Suppressor macrophage (primary cell): ENCODE data around the gene PCSK6.

Experiments
- DNase-seq, 4 experiments: peaks; one replicate each; pipeline ENCODE4 v3.0.0-alpha.2; 2020 to 2022
- total RNA-seq, 17 experiments: gene quantifications; one replicate each; lab custom pipeline; 2026; ENCODE audit warnings: mixed read lengths in 6 of 17, inconsistent platforms in 3 of 17; lab: John Stamatoyannopoulos, UW

Gene PCSK6
- total RNA-seq, result 28.4 to 82.1 (median 53.0) reads per million in 17 experiments

GRCh38 chr15:101489599-101490407, at the start of gene PCSK6:
PCSK6 (minus strand) TSS chr15:101489707; CDS start chr15:101489670, 37 bp downstream.
- peak; percentile 30 to 79 (median 55) for DNase-seq

- DNase-seq, result no peak
Observed at GRCh38 chr15:101538996-101539395, 49.5 kb upstream of the PCSK6 start.

DNA sequence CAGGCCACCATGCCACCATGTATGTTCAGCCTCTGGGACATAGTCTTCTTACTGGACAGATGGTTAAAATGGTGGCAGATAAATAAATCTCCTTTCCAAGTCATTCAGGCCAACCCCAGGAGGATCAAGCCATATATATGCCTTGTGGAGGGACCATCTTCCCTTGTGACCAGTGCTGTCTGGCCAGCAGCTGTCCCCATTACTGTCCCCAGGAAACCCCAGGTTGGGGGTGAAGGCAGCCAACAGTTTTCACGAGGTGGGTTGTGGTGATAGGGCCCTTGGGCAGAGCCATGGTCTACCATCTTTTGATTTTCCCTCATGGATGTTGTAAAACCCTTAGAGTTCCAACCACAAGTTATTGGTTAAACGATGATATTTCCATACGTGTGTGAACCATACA, 48.7 kb upstream of the PCSK6 start:
- no peak for DNase-seq

- peak in 2 of 4 experiments; percentile 28 to 31 for DNase-seq
Observed at GRCh38 chr15:101537483-101538080, 48.1 kb upstream of the PCSK6 start.

DNA sequence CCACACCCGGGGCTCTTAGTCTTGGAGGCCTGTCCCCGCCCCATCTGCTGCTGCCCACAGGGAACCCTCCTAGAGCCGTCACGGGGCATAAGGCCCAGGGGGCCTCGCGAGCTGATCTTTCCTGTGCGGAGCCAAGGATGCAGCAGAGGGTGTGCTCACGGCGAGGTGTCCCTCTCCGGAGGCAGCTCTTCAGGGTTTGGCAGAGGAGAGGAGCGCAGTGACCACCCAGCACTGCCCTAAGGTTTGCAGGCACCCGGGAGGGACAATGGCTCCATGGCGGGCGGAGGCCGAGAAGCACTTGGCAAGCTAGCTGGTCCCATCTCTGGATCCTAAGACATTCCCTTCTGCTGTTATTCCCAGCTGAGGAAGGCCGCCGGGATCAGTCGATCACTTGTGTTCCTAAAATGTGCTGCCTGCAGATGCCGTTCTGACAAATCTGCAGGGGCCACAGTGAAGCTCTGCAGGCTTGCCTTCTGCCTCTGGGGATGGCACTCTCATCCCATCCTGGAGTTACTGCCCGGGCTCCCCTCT, 47.4 kb upstream of the PCSK6 start:
- no peak for DNase-seq

- no peak for DNase-seq
Observed at GRCh38 chr15:101536166-101536874, 46.8 kb upstream of the PCSK6 start.

GRCh38 chr15:101535170-101535902, 45.8 kb upstream of the PCSK6 start:
- DNase-seq, result no peak

- no peak for DNase-seq
Observed at GRCh38 chr15:101534376-101534970, 45.0 kb upstream of the PCSK6 start.

GRCh38 chr15:101533371-101534140, 44.0 kb upstream of the PCSK6 start:
- no peak for DNase-seq

DNA sequence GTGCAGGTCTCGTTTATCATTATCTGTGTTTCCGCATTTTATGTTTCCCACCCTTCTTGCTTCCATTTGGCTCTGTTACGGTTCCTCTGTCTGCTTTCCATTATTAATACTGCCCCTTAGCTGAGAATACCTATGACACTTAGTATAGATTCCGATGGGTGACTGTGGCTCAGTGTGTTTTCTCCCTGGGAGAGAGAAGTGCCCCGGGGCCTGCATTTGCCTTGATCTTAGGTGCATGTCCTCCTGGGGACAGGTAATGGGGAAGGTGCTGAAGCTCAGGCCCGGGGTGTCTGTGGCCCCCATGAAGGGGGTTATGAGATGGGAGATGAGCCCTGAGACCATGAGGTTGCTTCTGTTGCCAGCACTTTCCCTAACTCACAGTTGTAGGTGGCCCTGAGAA, 43.4 kb upstream of the PCSK6 start:
- no peak for DNase-seq

DNA sequence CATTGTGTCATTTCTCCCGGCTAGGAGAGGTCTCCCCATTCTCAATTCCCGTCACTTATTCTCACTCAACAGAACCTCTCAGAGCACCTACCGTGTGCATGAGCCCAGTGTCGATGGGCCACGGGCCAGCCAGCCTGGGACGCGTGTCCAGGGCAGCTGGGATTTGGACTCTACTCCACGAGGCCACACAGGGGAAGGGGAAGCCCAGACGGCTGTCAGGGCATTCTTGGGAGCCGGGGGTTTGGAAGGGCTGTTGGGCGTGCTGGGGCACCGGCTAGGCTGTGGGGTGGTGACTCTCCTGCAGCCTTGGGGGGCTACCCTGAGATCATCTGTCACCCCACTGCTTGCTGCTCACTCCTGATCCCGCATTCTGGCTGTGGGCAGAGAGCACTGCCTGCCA, 41.7 kb upstream of the PCSK6 start:
- DNase-seq, result no peak

- no peak for DNase-seq
Observed at GRCh38 chr15:101530224-101530958, 40.9 kb upstream of the PCSK6 start.

GRCh38 chr15:101528917-101529299, 39.4 kb upstream of the PCSK6 start:
- DNase-seq, result no peak

- DNase-seq, result peak; percentile 7 to 59 (median 45)
Observed at GRCh38 chr15:101528108-101528916, 38.8 kb upstream of the PCSK6 start.

DNA sequence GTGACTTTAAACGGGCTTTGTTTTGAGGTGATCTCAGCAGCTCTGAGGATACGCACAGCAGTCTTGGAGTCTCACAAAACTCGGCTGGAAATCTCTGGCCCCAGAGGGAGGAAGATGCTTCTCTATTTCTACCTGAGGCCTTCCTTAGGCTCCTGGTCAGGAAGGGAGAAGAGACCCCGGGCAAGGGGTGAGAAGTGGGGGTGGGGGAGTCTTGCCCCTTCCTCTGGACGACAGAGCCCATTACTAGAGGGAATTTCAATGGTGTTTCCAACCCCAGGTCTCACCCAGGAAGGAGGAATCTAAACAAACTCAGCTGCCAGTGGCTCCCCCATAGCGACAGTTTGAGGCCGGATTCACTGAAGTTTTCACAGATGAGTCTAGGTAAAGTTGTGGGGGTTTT, 37.4 kb upstream of the PCSK6 start:
- DNase-seq, result no peak

DNA sequence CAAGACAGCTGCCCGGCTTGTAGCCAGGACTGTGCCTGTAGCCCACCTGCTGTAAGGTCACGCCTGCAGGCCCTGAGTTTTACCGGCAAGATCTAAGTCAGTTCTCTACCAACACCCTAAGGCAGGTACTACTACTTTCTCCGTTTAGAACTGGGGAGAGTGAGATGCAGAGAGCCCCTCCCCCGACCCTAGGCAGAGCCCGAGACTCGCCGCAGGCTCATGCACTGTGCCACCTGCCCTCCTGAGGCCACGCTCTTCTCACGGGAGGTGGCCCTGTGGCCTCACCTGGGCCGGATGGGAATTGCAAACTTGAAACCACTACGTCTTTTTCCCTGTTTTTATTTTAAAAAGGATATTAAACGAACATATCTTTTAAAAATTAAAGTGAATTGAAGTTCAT, 36.9 kb upstream of the PCSK6 start:
- no peak for DNase-seq

DNA sequence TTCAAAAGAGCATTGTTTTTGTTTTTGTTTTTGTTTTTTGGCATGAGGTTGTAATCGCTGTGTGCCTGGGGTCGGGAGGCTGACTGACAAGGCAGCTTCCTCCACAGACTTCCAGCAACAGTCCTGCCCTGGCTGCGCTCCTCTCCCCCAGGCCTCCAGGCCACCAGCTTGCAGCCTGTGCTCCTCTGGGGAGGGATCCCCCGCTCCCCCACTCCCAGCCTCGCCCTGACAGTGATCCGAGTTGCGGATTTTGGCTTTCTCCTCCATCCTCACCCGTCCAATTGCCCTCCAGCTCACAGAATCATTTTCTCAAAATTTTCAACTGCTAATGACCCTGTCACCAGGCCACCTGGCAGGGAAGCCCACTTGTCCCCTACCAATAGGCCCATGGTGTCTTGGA, 36.5 kb upstream of the PCSK6 start:
- DNase-seq, result no peak

GRCh38 chr15:101525087-101525669, 35.7 kb upstream of the PCSK6 start:
- DNase-seq, result no peak

- DNase-seq, result no peak
Observed at GRCh38 chr15:101523560-101523940, 34.0 kb upstream of the PCSK6 start.
